HG03520 (cell line): ENCODE data around the gene ADGRL3.
"Not testable (repeated sequence)": the region's sequence is repeated elsewhere in the genome, so short reads cannot be mapped to it uniquely, and the experiment has no call there.

Experiments
- ATAC-seq: cut with Tn5 transposase; IDR thresholded peaks from one replicate; pipeline ENCODE4 v1.9.1; 2021; ENCODE audit warnings: mild to moderate bottlenecking, moderate library complexity; ENCODE audit not compliant: unreplicated experiment

The ADGRL3 gene

DNA sequence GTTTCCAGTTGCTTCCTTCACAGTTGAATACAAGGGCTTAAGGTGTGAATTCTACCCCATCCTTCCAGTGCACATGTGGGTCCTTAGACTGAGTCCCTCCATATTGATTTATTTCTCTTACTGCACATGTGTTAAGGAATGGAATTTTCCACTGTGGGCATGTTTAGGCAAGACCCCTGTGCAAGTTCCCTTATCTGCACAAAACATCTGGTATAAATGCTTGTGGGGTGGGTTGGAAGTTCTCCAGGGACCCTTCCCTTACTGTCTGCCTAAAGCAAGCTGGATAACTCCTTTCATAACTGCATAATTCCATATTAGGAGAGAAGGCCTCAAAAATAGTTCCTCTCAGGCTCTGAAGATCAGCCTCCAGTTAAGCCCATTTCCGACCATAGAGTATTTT, 570.9 kb downstream of the ADGRL3 start:
- ATAC-seq: no peak

DNA sequence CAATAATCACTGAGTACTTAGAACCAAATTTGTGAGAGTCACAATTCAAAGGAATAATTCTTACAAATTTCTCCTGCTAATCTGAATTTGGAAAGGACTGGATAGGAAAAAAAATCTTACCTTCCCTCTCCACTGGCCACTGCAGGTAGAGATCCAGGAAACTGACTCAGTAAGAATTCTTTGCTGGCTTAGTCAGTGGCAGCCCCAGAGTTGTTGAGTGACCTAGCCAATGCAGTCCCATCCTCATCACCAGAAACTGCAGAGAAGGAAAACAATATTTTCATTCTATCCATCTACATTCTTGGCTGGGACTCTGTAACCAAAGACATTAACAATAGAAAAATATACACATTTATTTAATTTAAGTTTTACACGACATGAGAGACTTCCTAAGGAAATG, 572.0 kb downstream of the ADGRL3 start:
- no peak for ATAC-seq

DNA sequence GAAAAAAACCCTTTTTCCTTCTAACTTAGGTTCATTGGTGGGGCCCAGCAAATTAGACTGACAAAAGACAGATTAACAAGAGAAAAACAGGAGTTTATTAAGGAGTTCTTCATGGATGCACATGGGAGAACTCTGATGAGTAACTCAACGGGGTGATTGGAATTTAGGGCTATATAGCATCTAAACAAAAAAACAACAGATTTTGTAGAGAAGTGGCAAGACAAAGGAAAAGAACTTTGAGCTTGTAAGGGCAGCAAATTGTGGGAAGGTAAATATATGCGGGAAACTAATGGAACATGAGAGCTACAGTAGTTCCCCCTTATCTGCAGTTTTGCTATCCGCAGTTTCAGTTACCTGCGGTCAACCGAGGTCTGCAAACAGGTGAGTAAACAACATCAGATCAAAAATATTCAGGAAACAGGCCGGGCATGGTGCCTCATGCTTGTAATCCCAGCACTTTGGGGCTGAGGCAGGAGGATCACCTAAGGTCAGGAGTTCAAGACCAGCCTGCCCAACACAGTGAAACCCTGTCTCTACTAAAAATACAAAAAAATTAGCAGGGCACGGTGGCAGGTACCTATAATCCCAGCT, 573.6 kb downstream of the ADGRL3 start:
- no peak for ATAC-seq

DNA sequence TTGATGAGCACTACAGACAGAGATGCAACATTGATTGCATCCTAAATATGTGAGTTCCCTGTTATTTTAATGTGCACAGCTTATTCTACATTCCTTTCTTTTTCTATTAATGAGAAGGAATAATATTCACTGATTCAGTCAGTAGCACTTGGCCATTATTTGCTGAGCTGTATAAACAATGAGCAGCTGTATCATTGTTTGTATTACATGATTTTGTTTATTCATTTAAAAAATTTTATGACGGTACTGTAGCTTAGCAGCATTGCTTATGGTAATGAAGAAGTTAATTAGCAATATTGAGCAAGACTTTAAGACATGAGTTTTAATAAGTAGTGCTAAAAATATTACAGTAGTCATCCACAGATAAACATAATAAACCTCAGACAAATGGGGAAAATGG, 582.0 kb downstream of the ADGRL3 start:
- no peak for ATAC-seq

DNA sequence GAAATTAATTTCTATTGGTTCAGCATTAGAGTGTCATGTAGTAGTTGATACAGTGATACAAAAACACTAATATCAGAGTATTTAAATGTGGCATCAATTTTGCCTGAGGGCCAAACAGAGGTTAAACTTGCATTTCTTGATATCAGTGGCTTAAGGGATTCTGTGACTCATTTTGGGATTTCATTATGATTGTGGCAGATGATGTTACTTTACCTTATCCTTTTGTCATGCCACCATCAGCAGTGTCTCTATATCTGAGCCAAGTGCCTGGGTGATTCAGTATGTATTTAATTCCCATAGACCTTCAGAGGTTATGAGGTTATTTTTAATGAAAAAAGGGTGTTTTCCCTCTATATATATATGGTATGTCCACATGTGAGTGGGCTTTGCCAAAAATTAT, 582.9 kb downstream of the ADGRL3 start:
- ATAC-seq: no peak

DNA sequence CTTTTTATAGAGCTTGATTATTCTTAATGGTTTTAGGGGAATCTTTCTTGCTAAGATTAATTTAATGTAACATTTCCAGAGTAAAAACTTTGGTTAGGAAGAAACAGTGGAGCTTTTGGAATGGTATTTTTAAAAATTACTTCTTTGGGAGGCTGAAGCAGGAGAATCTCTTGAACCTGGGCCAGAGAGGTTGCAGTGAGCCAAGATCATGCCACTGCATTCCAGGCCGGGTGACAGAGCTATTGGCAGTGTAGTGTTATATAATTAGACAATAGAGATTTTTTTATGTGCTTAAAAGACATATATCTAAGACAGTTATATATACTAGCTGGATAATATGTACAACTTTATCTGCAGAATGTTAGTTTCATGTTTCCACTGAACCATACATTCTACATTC, 585.6 kb downstream of the ADGRL3 start:
- no peak for ATAC-seq

DNA sequence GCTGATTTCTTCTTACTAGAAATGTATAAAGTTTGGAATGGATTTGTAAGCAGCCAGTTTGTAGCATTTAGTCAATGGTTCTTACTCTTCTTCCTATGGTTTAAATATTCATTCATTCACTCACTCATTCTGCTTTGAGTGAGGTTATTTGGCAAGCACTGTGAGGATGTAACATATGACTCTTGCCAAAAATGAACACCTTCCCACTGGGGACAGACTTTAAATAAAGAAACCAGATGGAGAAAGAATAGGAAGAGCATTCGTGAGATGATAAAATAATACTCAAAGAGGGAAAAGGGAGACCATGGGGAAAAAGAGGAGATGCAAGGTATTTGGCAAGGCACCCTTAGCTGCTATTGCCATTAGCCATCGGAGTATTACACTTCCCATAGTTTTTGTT, 586.1 kb downstream of the ADGRL3 start:
- ATAC-seq: no peak

DNA sequence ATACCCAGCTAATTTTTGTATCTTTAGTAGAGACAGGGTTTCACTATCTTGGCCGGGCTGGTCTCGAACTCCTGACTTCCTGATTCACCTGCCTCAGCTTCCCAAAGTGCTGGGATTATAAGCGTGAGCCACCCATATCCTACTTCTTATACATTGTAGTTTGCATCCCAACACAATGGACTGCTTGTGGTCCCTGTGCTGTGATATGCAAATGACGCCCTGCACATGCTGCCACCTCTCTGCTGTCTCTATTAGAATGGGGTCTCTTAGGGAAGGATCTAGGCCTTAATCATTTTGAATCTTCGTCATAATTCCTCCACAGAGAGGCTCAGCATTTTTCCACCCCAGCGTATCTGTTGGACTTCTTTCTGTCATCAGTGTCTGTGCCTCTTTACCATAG, 595.9 kb downstream of the ADGRL3 start:
- no peak for ATAC-seq

DNA sequence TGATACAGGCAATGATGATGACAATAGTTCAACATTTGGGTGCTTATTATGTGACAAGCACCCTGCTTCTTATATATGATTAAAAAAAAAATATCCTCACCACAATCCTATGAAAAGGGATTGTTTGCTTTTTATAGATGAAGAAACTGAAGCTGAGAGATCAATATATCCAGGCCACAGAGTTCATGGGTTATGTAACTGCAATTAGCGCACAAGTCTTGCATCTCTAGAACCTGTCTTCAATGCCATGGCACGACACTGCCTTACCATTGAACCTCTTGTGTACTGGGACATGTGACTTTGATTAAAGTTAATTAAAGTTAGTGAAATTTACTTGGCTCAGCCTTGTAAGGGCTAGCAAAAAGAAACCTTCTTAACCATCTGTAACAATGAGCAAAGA, 599.7 kb downstream of the ADGRL3 start:
- no peak for ATAC-seq

DNA sequence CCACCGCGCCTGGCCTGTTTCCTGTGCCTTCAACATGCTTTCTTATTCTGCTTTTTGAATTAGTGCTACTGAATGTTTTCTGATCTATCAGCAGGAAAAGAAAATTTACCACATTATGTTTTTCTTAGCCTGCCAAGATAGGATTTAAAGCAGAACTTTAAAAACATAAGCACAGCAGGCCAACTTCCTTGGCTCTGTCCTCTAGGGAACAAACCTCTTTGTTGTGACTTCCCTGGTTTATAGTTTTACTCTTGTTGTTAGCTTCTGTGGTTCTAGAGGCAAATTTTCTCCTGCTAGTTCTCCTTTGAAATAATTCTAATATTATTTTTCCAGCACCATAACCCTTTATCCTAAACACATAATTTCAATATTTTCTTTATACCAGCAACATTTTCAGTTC, 605.1 kb downstream of the ADGRL3 start:
- ATAC-seq: no peak

DNA sequence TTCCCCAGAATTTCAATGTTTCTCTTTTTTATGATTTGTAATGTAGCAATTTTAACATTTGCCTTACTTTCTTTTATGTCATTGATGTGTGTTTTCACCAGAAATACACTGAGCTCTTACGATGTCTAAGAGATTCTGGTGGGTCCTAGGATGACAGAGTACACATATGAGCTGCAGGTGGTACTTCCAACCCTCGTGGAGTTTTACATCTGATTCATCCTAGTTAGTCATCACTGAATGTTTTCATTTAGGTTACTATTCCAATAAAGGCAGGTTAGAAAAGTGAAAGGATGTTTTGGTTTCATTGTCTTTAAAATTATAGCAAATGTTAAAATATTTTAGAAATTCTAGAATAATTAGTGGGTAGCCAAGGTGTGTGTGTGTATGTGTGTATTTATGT, 605.9 kb downstream of the ADGRL3 start:
- no peak for ATAC-seq

DNA sequence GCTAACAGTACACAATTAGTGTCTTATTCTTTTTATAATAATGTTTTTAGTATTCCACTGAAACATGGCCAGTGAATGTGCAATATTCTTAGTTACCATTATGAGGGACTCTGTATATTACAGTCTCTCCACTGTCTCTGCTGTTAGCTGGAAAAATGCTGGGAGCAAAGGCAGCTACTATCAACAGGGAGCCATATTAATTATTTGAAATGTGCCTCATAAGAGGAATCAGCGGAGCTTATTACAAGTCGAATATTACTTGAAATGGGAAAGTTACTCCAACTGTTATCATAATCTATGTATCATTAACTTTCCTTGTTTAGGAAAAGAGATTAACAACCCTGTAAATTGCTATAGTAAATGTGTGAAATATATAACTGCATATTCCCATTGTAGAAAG, 612.0 kb downstream of the ADGRL3 start:
- no peak for ATAC-seq

DNA sequence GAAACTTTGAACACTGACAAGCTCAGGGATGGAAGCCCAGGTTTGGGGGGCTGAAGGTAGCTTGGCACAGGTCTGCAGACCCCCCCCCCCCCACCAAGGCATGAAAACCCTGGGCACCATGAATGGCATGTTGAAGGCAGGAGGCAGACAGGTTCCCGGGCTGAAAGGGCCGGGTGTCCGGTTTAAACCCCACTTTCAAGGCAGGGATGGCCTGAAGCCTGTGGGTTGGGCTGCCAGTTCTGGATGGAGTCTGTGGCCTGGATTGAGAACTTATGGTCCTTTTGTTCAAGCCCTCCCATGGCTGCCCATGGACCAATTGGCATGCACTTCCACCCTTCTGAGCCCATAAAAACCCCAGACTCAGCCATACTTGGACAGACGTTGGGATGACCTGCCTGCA, 616.9 kb downstream of the ADGRL3 start:
- ATAC-seq: no peak

DNA sequence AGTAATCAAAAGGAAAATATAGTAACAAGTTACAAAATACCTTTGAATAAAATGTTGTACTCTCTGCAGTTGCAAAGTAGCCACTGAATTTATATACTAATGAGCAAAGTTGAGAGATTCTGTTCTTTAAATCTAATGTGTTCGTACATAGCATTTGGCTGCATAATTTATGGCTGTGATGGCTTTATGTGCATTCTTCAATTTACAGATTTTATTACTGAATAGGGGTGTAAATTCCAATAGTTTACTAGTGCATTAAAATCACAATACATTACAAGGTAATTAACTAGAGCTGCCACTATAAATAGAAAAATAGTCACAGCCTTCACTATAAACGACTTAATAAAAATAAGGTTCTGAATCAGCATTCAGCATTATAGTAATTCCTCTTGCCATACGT, 620.0 kb downstream of the ADGRL3 start:
- ATAC-seq: no peak

DNA sequence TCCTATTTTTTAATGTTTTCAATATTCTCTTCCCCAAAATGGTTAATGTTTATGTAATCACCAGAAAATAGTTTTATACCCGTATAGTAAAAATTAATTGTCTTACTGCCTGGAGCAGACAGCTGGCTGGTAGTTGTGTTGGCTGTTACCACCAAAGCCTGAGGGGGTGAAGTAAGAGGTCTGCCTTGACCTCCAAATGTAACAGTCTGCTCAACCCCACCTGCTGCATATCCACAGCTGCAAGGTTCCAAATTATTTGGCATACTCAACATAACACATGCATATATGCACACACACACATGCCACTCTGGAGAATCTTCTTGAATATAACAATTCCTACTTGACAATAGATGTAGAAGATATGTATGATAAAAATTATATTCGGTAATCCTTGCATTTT, 624.3 kb downstream of the ADGRL3 start:
- ATAC-seq: no peak

DNA sequence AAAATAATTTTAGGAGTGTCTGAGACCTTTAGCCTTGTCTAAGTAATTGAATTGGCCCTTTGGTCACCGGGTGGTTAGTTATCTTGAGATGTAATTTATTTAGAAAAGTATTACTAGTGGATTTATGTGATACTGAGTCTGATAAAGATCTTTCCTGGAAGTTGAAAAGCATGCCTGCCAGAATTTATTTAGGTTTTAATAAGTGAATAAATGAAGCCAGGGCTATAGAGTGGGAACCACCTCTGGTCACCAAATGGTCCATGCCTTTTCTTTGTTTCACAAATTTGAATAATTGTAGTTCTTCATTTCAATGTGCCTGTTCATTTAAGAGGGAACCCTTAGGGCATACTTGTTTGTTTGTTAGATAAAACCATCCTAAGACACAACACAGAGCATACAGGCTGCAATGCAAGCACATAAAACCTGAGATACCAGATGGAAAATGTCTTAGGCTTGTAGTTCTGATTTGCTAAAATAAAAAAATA, 627.8 kb downstream of the ADGRL3 start:
- ATAC-seq: no peak

DNA sequence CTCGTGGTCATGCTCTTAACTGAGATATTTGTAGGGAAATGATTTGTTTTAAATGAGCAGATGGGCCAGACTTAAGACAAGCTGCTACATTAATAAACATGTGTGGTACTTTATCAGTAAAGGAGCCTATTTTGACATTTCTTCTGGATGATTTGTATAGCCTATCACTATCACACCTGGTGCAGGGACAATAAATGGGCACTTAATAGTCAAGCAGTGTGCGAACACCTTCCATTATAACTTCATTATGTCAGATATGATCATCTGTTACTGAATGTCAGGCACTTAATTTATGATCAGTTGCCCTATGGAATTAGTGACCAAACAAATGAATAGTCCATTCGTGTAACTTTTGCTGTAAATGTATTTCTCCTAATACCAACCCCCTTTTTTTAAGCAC, 628.8 kb downstream of the ADGRL3 start:
- no peak for ATAC-seq

DNA sequence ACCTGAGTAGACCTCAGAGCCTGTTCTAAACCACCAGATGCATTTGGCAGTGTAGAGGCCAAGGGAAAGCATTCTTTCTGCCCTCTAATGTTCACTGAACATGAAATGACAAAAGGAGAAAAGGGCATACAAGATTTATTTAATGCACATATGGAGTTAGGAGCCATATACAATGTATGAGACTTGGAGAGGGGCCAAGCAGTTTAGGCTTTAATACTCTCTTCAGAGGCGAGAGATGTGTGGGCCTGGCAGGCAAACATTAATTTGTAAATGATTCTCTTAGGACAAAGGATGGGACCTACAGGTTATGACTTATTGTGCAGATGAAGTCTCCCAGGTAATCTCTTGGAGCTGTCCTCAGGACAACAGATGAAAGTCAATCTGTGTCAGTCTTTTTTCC, 631.9 kb downstream of the ADGRL3 start:
- ATAC-seq: no peak

DNA sequence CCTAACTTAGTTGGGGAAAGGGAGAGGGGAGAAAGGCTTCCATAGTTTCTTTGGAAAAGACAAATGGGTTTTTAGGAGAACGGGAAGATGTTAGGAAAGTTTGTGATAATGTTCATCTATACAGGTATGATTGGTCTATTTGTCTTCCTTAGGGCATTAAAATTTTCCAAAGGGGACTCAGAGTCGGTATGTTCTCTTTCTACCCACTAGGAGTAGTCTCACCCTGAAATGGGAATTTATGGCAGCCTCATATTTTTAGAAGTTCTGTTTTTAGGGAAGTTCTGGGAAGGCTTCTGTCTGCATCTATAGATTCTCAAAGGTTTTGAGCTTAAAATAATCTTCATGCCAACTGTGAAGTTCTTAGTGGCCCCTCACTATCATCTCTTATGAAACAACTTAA, 637.3 kb downstream of the ADGRL3 start:
- no peak for ATAC-seq

DNA sequence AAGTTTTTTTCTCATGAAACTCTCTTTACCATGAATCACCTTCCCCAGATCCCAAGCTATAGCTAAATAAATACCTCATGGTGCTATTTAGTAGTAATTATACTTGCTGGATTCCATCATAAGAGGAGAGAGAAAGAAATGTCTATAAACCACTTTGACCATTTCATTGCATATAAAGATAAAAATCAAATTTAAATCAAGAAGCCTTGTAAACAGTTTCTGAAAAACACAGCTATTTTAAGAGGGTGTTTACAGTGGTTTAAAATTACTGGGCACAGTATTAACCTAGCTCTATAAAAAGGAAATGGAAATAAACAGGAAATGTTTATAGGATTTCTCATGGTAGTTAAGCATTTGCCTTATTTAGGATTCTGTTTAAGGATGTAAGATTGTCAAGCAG, 637.9 kb downstream of the ADGRL3 start:
- ATAC-seq: no peak

DNA sequence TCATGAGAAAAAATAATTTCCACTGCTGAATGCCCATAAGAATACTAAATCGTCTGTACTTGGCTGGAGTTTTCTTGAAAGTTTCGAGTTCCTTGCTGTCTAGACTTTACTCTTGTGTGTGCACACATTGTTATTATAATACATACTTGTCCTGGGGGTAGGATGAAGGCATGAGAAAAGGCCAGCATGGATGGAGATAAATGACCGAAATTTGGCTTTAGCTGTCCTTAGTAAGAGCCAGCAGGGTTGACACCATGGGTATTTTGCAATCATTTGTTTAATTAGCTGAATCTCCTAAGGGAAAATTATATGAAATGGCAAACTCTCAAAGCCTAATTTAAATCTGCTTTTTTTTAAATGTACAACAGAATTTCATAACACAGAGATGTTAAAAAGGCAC, 641.6 kb downstream of the ADGRL3 start:
- no peak for ATAC-seq

DNA sequence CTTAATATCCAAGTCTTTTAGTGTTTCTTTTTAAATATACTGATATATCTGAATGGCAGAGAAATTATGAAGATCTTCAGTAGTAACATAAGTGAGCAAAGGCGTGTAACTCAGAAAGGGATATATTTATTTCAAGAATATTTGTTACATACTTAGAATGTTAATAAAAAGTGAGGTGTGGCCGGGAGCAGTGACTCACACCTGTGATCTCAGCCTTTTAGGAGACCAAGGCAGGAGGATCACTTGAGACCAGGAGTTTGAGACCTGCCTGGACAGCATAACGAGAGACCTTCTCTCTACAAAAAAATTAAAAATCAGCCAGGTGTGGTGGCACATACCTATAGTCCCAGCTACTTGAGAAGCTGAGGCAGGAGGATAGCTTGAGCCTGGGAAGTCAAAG, 651.0 kb downstream of the ADGRL3 start:
- ATAC-seq: no peak

DNA sequence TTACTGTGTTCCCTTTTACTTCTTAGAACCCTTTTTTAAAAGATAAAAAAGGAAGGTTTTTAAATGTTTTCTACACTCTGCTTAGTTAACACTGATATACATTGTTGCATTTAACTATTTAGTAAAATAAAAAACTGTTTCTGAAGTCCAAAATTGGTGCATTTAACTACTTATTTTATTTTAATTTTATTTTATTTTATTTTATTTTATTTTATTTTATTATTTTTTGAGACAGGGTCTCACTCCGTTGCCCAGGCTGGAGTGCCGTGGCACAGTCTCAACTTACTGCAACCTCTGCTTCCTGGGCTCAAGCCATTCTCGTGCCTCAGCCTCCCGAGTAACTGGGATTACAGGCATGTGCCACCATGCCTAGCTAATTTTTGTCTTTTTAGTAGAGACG, 652.0 kb downstream of the ADGRL3 start:
- not testable (repeated sequence) for ATAC-seq

DNA sequence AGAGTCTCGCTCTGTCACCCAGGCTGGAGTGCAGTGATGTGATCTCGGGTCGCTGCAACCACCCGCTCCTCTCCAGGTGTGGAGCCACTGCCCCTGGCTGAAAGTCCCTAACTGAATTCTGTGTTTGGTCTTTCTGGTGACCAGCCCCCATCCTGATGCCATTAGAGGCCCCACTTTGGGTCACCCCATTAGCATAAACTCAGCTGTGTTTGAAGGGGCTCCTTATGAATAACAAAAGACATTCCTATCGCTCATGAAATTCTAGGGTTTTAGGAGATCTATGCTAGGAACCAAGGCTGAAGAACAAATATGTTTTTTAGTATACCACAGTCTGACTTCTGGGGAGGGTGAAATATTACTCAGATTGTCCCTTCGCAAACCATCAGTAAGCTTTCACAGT, 652.9 kb downstream of the ADGRL3 start:
- ATAC-seq: no peak
